ENCODE data around the gene SNX13.

- TF ChIP-seq CTCF (IDR thresholded peaks at IDR 0.05): no peak
- no peak for TF ChIP-seq GABPA (IDR thresholded peaks at IDR 0.05; ENCODE audit: low read depth)
- no peak for TF ChIP-seq USF2 (IDR thresholded peaks at IDR 0.05; ENCODE audit: borderline replicate concordance, low read depth, low read length)
- no peak for TF ChIP-seq YY1 (IDR thresholded peaks at IDR 0.05; ENCODE audit: low read depth)
- TF ChIP-seq CHD2 (IDR thresholded peaks at IDR 0.05; ENCODE audit: low read length, partially characterized antibody): no peak
- TF ChIP-seq MAX (IDR thresholded peaks at IDR 0.05; ENCODE audit: low read depth): no peak
- no peak for TF ChIP-seq EZH2phosphoT487 (IDR thresholded peaks at IDR 0.05; ENCODE audit: borderline replicate concordance, low read depth)
- TF ChIP-seq FOXM1 (IDR thresholded peaks at IDR 0.05; ENCODE audit: low read depth): no peak
- TF ChIP-seq SIN3A (IDR thresholded peaks at IDR 0.05; ENCODE audit: borderline replicate concordance, low read depth, low read length): no peak
- no peak for TF ChIP-seq RCOR1 (IDR thresholded peaks at IDR 0.05; ENCODE audit: low read length)
These were observed 198.9 kb downstream of the SNX13 start for GRCh38 chr7:17741426-17741825.
